ENCODE measurements around the gene PTGDR.

DNA sequence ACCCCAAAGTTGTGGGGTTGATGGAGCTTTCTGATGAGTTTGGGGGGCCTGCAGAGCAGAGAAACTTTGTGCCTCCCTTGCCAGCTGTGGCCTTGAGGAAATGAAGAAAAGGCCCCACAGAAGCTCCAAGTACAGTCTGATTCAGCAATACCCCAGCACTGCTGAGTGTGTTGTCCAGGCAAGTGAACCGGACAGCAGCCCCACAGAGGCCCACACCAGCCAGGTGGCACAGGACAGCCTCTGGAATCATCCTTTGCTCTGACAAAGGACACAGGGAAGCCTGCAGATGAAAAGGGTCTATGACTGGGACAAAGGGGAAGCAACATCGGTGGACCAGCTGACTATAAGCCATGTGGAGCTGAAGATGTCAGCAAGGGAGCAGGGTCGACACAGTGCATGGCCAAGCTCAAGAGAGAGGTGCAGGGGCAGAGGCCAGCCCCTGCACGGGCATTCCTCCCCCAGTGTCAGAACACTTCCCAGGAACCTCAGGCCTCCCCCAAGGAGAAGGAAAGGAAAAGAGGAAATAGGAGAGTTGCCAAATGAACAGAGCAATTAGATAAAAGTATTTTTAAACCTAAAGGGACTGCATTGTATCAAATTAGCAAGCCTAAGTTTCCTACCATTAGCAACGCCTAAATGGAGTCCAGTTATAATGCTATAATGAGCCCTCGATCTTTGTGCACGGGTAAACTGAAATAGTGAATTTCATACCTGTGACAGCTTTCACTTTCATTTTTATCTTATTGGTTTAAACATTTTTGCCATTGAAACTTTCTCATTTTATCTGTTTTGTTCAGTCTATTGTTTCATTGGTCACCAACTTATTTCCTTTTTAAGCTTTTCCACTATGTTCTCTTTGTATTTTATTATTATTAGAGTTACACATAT lies 46.3 kb upstream of the PTGDR start:
- TF ChIP-seq, protein P1, sequence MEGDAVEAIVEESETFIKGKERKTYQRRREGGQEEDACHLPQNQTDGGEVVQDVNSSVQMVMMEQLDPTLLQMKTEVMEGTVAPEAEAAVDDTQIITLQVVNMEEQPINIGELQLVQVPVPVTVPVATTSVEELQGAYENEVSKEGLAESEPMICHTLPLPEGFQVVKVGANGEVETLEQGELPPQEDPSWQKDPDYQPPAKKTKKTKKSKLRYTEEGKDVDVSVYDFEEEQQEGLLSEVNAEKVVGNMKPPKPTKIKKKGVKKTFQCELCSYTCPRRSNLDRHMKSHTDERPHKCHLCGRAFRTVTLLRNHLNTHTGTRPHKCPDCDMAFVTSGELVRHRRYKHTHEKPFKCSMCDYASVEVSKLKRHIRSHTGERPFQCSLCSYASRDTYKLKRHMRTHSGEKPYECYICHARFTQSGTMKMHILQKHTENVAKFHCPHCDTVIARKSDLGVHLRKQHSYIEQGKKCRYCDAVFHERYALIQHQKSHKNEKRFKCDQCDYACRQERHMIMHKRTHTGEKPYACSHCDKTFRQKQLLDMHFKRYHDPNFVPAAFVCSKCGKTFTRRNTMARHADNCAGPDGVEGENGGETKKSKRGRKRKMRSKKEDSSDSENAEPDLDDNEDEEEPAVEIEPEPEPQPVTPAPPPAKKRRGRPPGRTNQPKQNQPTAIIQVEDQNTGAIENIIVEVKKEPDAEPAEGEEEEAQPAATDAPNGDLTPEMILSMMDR (IDR thresholded peaks at IDR 0.05; ENCODE audit: low read depth, low read length), result no peak
- no peak for TF ChIP-seq POLR2A (IDR thresholded peaks at IDR 0.05; ENCODE audit: extremely low read depth, insufficient read length)
